ENCODE data around the gene KIN. TPM values are rescaled to one million over a fixed set of nuclear protein-coding genes. Genes with fewer than 3 reads are reported as not detected.

The KIN gene
- total RNA-seq, 2 experiments from 2014 or later: 6.5 to 8.6 TPM

DNA sequence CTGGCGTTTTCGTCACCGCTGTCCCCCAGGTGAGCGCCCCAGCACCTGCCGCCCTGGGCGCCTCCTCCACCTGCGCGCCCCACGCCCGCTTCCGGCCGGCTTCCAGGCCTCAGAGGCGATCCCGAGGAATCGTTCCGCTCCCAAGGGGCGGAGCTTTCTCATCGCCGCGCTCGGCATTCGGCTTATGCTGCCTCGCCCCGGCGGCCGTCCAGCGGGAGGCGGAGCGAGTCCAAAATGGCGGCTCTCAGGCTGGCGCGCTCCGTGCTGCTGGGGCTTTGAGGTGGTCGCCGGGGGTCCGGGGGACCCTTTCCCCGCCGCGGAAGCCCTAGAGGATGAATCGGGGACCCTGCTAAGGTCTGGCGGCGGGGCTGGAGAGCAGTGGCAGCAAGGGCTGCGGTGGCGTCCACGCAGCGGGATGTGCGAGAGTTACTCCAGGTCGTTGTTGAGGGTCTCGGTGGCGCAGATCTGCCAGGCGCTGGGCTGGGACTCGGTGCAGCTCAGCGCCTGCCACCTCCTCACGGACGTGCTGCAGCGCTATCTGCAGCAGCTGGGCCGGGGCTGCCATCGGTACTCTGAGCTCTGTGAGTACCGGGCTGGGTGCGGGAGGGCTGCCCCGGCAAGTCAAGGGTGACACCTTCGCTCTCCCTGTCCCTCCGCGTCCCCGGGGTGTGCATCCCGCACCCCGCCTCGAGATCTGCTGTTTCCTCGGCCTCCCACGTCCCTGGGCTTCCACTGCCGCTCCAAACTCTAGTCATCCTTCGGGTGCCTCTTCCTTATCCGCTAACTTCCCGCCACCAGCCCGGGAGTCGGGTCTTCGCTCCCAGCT, 30.7 kb upstream of the KIN start, which contains the start of gene TAF3:
Gene TAF3, plus strand, starts transcription at position 211 of the 826 bp plus-strand sequence. Its CDS starts 205 bp downstream, at position 416.
- DNase-seq (peak; percentile 86 to 95 (median 91)), ATAC-seq (ENCODE audit: poor library complexity) (peak; percentile 93)
- Histone ChIP-seq H3K27ac (ENCODE audit: low read depth in 1 of 2, low read length in 2 of 2) (peak within 1 kb of the TSS; percentile 29 to 50), H3K27me3 (ENCODE audit: control insufficient read depth in 1 of 2, insufficient read depth in 2 of 2, low read length in 2 of 2) (peaks cover 0 to 8% of the 10 kb centered on the region in 2 experiments), H3K4me1 (ENCODE audit: insufficient read depth, low read length) (peaks cover 25% of the 10 kb centered on the region), H3K36me3 (ENCODE audit: insufficient read depth, low read length) (peaks cover 5% of the 10 kb centered on the region), H3K4me3 (ENCODE audit: low read length) (peak within 1 kb of the TSS; percentile 99), H3K9me3 (ENCODE audit: control insufficient read depth in 1 of 2, insufficient read depth in 1 of 2, low read length in 2 of 2) (no peaks in the 10 kb centered on the region)
- Mint-ChIP-seq H3K9me3 (no peaks in the 10 kb centered on the region), H3K27me3 (peaks cover 5% of the 10 kb centered on the region), H3K27ac (peak within 1 kb of the TSS; percentile 80), H3K4me1 (ENCODE audit: low read depth) (peaks cover 48% of the 10 kb centered on the region), H3K4me3 (peak within 1 kb of the TSS; percentile 97), H3K36me3 (ENCODE audit: low read depth) (peaks cover 39% of the 10 kb centered on the region)
- intact Hi-C loops (cut with DNase I, micrococcal nuclease): loop anchor here (1.0 to 5.0 kb wide), 2 partner anchors 30 to 239 kb away; partner anchors contain the start of gene ATP5F1C (in 2 of the 2)
- TF ChIP-seq, protein P1, sequence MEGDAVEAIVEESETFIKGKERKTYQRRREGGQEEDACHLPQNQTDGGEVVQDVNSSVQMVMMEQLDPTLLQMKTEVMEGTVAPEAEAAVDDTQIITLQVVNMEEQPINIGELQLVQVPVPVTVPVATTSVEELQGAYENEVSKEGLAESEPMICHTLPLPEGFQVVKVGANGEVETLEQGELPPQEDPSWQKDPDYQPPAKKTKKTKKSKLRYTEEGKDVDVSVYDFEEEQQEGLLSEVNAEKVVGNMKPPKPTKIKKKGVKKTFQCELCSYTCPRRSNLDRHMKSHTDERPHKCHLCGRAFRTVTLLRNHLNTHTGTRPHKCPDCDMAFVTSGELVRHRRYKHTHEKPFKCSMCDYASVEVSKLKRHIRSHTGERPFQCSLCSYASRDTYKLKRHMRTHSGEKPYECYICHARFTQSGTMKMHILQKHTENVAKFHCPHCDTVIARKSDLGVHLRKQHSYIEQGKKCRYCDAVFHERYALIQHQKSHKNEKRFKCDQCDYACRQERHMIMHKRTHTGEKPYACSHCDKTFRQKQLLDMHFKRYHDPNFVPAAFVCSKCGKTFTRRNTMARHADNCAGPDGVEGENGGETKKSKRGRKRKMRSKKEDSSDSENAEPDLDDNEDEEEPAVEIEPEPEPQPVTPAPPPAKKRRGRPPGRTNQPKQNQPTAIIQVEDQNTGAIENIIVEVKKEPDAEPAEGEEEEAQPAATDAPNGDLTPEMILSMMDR (IDR thresholded peaks at IDR 0.05): no peak
- CTCF ChIA-PET: interaction anchor here (1.4 to 1.8 kb wide), 2 partner anchors 31 to 54 kb away, joined by 5 to 6 read pairs; partner anchors contain the start of genes ATP5F1C and KIN
- POLR2A ChIA-PET: interaction anchor here (0.5 to 4.1 kb wide), 13 partner anchors 10 to 1277 kb away, joined by 3 to 135 read pairs (median 4); partner anchors contain the start of genes ATP5F1C, KIN and SFMBT2

DNA sequence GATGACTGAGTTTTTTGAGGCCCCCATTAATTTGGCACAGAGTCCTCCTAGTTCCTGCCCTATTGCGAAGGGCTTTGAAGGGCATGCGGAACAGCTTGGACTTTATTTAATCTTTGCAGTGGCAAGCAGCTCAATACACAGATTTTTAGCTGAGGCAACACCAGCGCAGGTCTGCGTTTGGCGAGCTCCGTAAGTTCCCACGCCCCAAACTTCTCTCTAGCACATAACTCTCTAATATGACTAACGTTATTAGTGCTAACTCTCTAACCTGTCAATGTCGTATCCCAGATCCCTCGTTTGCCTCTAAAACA, 30.1 kb upstream of the KIN start:
- H3K4me1 ChIP-seq (ENCODE audit: insufficient read depth, low read length): peaks cover 25% of the 10 kb centered on the region
- H3K9me3 ChIP-seq (ENCODE audit: control insufficient read depth in 1 of 2, insufficient read depth in 1 of 2, low read length in 2 of 2): no peaks in the 10 kb centered on the region
- TF ChIP-seq, protein P1 (IDR thresholded peaks at IDR 0.05): no peak
- Mint-ChIP-seq H3K9me3 (no peaks in the 10 kb centered on the region), H3K27me3 (peaks cover 5% of the 10 kb centered on the region), H3K36me3 (ENCODE audit: low read depth) (peaks cover 39% of the 10 kb centered on the region), H3K4me3 (peak overlapping the region; percentile 97), H3K4me1 (ENCODE audit: low read depth) (peaks cover 48% of the 10 kb centered on the region), H3K27ac (peak overlapping the region; percentile 80)
- peak overlapping the region; percentile 99 for H3K4me3 ChIP-seq (ENCODE audit: low read length)
- H3K27ac ChIP-seq (ENCODE audit: low read depth in 1 of 2, low read length in 2 of 2): peak overlapping the region; percentile 29 to 50
- H3K27me3 ChIP-seq (ENCODE audit: control insufficient read depth in 1 of 2, insufficient read depth in 2 of 2, low read length in 2 of 2): peaks cover 0 to 8% of the 10 kb centered on the region in 2 experiments
- intact Hi-C loops (cut with DNase I, micrococcal nuclease): loop anchor here (1.0 to 5.0 kb wide), 2 partner anchors 30 to 239 kb away; partner anchors contain the start of gene ATP5F1C (in 2 of the 2)
- DNase-seq (no peak), ATAC-seq (ENCODE audit: poor library complexity) (peak; percentile 40)
- CTCF ChIA-PET: interaction anchor here (1.4 to 1.8 kb wide), 2 partner anchors 30 to 54 kb away, joined by 5 to 6 read pairs; partner anchors contain the start of genes ATP5F1C and KIN
- POLR2A ChIA-PET: interaction anchor here (0.5 to 4.1 kb wide), 13 partner anchors 9 to 1278 kb away, joined by 3 to 135 read pairs (median 4); partner anchors contain the start of genes ATP5F1C and KIN
- peaks cover 1% of the 10 kb centered on the region for H3K36me3 ChIP-seq (ENCODE audit: insufficient read depth, low read length)

DNA sequence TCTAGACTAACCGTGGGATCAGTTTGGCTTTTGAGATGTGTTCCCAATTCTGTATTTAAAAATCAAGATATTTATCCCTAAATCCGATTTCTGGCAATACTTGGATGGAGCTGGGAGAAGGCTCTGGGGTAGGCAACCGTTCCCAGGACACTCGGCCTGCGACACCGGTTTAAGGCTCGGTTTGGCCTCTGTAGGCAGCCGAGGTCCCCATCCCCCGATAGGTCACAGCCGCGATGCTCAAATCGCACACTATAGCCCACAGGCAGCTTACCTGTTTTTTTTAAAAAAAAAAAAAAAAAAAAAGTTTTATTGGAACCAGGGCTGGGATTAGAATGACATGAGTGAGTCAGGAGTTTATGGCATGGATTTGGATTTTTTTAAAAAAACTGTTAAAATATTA, 29.8 kb upstream of the KIN start:
- Mint-ChIP-seq H3K36me3 (ENCODE audit: low read depth) (peaks cover 39% of the 10 kb centered on the region), H3K4me1 (ENCODE audit: low read depth) (peaks cover 48% of the 10 kb centered on the region), H3K4me3 (peak overlapping the region; percentile 97), H3K9me3 (no peaks in the 10 kb centered on the region), H3K27ac (peak overlapping the region; percentile 80), H3K27me3 (peaks cover 5% of the 10 kb centered on the region)
- intact Hi-C loops (cut with DNase I, micrococcal nuclease): loop anchor here in 1 of 2 experiments (5.0 kb wide), 1 partner anchor 240 kb away; no protein-coding TSS in a partner anchor
- Histone ChIP-seq H3K4me3 (ENCODE audit: low read length) (peak overlapping the region; percentile 99), H3K9me3 (ENCODE audit: control insufficient read depth in 1 of 2, insufficient read depth in 1 of 2, low read length in 2 of 2) (no peaks in the 10 kb centered on the region), H3K4me1 (ENCODE audit: insufficient read depth, low read length) (peaks cover 25% of the 10 kb centered on the region), H3K27ac (ENCODE audit: low read depth in 1 of 2, low read length in 2 of 2) (peak overlapping the region in 1 of 2 donors; percentile 50), H3K27me3 (ENCODE audit: control insufficient read depth in 1 of 2, insufficient read depth in 2 of 2, low read length in 2 of 2) (peaks cover 0 to 8% of the 10 kb centered on the region in 2 experiments), H3K36me3 (ENCODE audit: insufficient read depth, low read length) (no peaks in the 10 kb centered on the region)
- peak in 2 of 14 experiments; percentile 7 to 26 for DNase-seq
- TF ChIP-seq, protein P1 (IDR thresholded peaks at IDR 0.05): no peak
- no peak for ATAC-seq (ENCODE audit: poor library complexity)
- POLR2A ChIA-PET: interaction anchor here (0.5 to 4.1 kb wide), 11 partner anchors 9 to 1278 kb away, joined by 3 to 135 read pairs (median 4); partner anchors contain the start of genes ATP5F1C and KIN
- CTCF ChIA-PET: interaction anchor here (1.4 to 1.8 kb wide), 2 partner anchors 30 to 55 kb away, joined by 5 to 6 read pairs; partner anchors contain the start of genes ATP5F1C and KIN

Measured in CD4-positive, alpha-beta T cell (primary cell).